HG03575 (cell line): ENCODE measurements around the gene HDGFL1.

Source experiments
- ATAC-seq: cut with Tn5 transposase; IDR thresholded peaks from one replicate; pipeline ENCODE4 v1.9.1; 2021; ENCODE audit not compliant: unreplicated experiment, insufficient number of reproducible peaks, low FRiP score; ENCODE audit errors: extremely low read depth

HDGFL1 gene

GRCh38 chr6:22569281-22570184 lies at the start of gene HDGFL1:
TSS of gene HDGFL1 (plus strand) at chr6:22569566. CDS start at chr6:22569576, 10 bp downstream.
- no peak for ATAC-seq

- ATAC-seq, result no peak
Observed at GRCh38 chr6:22521035-22521434, 48.3 kb upstream of the HDGFL1 start.

GRCh38 chr6:22526736-22527135 lies 42.6 kb upstream of the HDGFL1 start:
- ATAC-seq, result no peak

GRCh38 chr6:22529866-22530265 lies 39.5 kb upstream of the HDGFL1 start:
- ATAC-seq, result no peak

- no peak for ATAC-seq
Observed at GRCh38 chr6:22530506-22530905, 38.9 kb upstream of the HDGFL1 start.

- no peak for ATAC-seq
Observed at GRCh38 chr6:22536122-22536521, 33.2 kb upstream of the HDGFL1 start.

GRCh38 chr6:22544476-22544875 lies 24.9 kb upstream of the HDGFL1 start:
- ATAC-seq, result no peak

GRCh38 chr6:22545051-22545450 lies 24.3 kb upstream of the HDGFL1 start:
- no peak for ATAC-seq

GRCh38 chr6:22546236-22546635 lies 23.1 kb upstream of the HDGFL1 start:
- ATAC-seq, result no peak

GRCh38 chr6:22550971-22551670 lies 18.2 kb upstream of the HDGFL1 start:
- no peak for ATAC-seq

- no peak for ATAC-seq
Observed at GRCh38 chr6:22556266-22556665, 13.1 kb upstream of the HDGFL1 start.

GRCh38 chr6:22557007-22557406 lies 12.4 kb upstream of the HDGFL1 start:
- ATAC-seq, result no peak

GRCh38 chr6:22558288-22558882 lies 11.0 kb upstream of the HDGFL1 start:
- ATAC-seq, result no peak

- no peak for ATAC-seq
Observed at GRCh38 chr6:22568854-22569253, 512 bp upstream of the HDGFL1 start.

GRCh38 chr6:22570185-22570551 lies 802 bp downstream of the HDGFL1 start:
- no peak for ATAC-seq

GRCh38 chr6:22575190-22575589 lies 5.8 kb downstream of the HDGFL1 start:
- no peak for ATAC-seq

GRCh38 chr6:22579439-22579838 lies 10.1 kb downstream of the HDGFL1 start:
- ATAC-seq, result no peak

GRCh38 chr6:22580337-22580736 lies 11.0 kb downstream of the HDGFL1 start:
- no peak for ATAC-seq

- ATAC-seq, result no peak
Observed at GRCh38 chr6:22582417-22583205, 13.2 kb downstream of the HDGFL1 start.
